ENCODE data around the gene STUB1.

Gene STUB1

GRCh38 chr16:644556-644955, 35.7 kb upstream of the STUB1 start:
- no peak for DNase-seq (ENCODE audit: low read depth)

DNA sequence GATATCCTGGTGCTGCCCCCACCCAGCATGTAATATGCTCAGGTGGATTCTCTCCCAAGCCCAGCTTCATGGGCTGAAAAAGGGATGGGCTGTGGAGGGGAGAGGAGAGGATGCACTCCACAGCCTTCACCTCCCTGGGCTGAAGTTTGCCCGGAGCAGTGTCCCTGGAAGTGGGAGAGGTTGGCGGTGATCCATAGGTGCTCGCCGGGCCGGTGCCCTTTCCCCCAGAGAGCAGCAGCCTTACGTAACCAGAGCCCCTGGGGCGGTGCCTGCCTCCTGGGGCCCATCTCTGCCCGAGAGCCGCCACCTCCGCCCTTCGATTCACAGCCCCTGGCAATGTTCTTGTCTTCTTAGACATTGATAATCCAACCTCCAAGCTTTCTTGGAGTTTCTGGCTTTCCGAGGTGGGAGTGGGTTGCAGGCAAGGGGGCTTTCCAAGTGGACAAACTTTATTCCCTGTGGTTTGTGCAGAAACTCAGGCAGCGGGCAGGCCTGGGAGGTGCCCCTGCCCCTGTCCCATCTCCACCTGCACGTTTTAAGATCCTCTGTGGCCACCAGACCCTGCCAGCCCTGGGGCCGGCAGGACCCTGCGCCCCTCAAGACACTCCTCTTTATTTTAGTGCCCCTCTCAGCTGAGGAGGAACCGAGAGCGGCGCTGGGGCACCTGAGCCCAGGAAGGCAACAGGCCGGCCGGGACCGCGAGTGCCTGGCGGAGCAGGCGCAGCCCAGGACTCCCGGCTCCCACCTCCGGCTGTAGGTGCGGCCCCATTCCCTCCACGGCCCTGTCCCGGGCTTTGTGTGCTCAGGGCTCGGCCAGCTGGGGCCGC, 34.1 kb upstream of the STUB1 start:
- DNase-seq (ENCODE audit: low read depth): no peak

DNA sequence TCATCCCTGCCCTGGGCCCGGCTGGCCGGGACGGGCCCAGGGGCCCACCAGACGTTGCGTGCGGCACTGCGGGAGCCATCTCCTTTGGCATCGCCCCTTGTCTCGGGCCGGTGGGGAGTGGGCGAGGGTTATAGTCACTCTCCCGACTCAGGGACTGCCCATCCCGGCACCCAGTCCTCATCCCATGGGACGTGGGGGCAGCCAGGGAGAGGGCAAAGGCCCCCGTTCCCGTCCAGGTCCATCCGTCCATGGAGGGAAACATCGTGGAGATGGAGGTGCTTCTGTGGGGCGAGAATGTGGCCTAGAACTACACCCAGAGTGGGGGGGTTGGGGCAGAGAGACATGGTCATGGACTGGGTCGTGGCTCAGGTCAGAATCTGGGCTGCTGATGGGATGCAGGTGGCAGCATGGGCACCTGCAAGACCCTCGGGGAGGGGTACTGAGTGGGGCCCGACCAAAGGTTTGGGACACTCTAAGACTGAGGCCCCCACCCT, 33.5 kb upstream of the STUB1 start:
- no peak for DNase-seq (ENCODE audit: low read depth)

DNA sequence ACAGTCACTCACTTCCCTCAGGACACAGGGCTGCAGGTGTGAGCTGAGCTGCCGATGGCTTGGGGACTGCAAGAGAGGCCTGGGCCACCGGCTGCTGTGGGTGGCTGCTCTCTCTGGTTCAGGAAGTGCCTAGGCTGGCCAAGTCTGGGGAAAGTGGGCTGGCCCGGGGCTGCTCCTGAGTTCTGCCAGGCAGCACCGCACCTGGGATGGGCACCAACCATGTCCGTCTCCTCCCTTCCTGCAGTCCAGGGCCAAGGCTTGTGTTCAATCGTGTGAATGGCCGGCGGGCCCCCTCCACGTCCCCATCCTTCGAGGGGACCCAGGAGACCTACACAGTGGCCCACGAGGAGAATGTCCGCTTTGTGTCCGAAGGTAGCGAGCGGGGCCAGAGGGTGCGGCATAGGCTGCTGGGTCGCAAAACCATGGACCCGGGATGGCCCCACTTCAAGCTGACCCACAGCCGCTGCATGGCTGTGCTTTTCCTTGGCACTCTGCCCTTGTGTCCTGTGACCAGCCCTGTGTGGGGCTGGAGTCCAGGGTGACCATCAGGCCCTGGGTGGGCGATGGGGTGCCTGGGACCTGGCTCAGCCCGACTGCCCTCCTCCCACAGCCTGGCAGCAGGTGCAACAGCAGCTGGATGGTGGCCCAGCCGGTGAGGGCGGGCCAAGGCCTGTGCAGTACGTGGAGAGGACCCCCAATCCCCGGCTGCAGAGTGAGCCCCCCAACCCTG, 32.9 kb upstream of the STUB1 start:
- DNase-seq (ENCODE audit: low read depth): no peak

- no peak for DNase-seq (ENCODE audit: low read depth)
Observed at GRCh38 chr16:648071-648780, 32.0 kb upstream of the STUB1 start.

- DNase-seq (ENCODE audit: low read depth): peak; percentile 90
Observed at GRCh38 chr16:648781-649589, 31.2 kb upstream of the STUB1 start, which contains the start of gene WDR90. Gene WDR90, plus strand, starts transcription at chr16:649365. Its CDS starts 52 bp downstream, at chr16:649417.

DNA sequence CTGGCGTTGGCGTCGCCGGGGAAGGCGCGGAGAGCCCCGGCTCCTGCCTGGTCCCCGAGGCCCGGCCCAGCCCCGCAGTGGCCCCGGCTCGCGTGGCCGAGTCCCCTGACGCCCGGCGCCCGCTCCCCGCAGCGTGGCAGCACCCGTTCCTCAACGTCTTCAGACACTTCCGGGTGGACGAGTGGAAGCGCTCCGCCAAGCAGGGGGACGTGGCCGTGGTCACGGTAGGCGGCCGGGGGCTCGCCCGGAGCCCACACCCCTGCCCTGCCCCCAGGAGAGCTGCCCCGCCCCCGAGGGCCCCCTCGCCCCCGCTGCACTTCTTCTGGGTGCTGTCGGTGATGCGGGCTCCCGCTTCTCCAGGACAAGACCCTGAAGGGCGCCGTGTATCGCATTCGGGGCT, 30.6 kb upstream of the STUB1 start:
- DNase-seq (ENCODE audit: low read depth): no peak

DNA sequence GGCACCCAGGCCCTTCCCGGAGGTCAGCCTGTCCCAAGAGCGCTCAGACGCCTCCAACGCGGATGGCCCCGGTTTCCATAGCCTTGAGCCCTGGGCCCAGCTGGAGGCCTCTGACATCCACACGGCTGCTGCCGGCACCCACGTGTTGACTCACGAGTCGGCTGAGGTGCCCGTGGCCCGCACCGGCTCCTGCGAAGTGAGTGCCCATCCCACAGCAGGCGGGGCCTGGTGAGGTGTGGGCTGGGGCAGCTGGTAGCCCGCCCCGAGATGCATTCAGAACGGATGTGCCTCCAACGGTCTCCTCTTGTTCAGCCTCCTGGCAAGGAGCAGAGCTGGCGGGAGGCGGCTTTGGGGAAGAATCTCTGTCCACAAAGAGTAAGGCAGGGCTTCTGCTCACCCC, 28.4 kb upstream of the STUB1 start:
- DNase-seq (ENCODE audit: low read depth): no peak

DNA sequence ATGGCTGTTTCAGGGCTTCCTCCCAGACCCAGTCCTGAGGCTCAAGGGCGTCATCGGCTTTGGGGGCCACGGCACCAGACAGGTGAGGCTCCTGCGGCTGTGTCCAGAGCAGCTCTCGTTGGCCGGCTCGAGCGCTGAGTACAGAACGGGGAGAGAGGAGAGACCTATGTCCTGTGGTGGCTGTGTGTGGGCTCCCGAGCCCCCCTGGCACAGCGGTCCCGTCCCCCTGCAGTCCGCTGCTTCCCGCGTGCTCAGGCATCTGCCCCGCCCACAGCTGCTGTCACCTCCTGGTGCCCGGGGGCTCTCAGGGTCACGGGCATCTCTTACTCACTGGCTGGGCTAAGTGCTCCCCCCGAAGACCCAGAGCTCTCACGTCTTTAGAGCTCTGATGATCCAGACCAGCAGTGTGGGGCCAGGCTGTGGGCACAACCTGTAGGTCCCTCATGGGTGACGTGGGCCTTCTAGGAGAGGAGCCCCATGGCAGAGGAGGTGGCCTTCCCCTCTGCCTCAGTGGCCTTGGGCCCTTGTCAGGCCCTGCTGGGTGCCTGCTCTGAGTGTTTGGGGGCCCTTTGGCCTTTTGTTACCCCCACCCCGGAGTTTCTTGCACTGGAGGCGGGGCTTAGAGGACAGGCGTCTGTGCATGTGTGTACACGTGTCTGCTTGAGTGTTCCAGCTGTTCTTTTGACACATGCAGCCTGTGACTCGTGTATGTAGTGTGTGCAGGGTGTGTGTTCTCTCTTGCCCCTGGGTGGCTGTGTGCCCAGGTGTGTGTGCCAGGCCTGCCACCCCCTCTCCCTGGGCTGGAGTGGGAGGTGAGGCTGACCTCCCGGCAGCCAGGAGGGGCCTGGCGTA, 27.5 kb upstream of the STUB1 start:
- DNase-seq (ENCODE audit: low read depth): no peak

- DNase-seq (ENCODE audit: low read depth): no peak
Observed at GRCh38 chr16:654034-654433, 26.2 kb upstream of the STUB1 start.

- no peak for DNase-seq (ENCODE audit: low read depth)
Observed at GRCh38 chr16:657487-657886, 22.7 kb upstream of the STUB1 start.

- no peak for DNase-seq (ENCODE audit: low read depth)
Observed at GRCh38 chr16:658679-659571, 21.3 kb upstream of the STUB1 start.

DNA sequence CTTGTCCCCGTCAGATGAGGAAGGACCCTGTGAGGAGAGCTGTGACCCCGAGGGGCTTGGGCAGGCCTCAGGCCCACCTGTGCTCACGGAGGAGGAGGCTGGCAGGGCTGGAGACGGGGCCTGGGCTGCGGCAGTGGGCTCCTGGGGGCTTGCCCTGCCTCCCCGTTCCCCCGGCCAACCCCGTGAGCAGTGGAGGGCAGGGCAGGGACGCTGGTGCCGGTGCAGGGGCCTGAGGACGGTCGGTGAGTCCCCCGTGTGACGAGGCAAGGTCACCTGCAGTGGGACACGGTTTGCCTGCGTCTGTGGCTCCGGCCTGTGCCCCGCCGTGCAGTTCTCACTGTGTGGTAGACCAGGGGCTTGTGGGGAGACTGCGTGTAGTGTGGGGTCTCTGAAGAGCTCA, 20.6 kb upstream of the STUB1 start:
- DNase-seq (ENCODE audit: low read depth): no peak

DNA sequence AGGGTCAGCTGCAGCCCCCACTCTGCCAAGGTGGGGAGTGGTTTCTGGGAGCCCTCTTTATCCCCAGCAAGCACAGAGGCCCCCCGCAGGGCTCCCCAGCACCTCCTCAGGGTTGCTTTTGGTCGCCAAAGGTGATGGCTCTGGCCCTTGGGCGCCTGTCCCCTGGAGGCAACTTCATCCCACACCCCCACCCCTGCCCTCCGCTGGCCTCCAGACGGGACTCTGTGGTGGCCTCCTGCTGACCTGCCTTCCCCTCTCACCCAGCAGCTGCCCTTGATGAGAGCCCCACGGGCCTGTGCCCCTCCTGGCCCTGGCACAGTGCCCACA, 20.1 kb upstream of the STUB1 start:
- DNase-seq (ENCODE audit: low read depth): no peak

DNA sequence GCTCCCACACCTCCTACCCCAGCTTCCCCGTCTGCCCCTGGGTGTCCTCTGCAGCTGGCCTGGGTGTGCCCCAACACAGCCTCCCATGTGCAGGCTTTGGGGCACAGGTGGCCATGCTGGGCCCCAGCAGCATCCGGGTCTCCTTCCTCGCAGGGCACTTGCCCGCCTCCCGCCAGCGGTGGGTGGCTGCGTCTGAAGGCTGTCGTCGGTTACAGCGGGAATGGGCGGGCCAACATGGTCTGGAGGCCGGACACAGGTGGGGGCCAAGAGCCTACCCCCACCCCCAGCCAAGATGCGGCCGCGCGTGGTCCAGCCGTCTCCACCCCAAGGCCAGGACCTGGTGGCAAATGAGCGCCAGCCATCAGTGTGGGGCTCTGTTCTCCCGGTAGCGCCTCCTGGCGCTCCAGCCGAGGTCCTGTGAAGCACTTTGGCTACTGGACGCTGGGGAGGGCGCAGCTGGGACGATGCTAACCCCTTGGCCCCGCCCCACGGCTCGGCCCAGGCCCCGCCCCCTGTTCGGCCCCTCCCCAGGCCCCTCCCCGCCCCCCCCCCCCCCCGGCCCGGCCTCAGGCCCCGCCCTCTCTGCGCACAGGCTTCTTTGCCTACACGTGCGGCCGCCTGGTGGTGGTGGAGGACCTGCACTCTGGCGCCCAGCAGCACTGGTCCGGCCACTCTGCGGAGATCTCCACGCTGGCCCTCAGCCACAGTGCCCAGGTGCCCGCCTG, 19.6 kb upstream of the STUB1 start:
- peak; percentile 61 for DNase-seq (ENCODE audit: low read depth)

DNA sequence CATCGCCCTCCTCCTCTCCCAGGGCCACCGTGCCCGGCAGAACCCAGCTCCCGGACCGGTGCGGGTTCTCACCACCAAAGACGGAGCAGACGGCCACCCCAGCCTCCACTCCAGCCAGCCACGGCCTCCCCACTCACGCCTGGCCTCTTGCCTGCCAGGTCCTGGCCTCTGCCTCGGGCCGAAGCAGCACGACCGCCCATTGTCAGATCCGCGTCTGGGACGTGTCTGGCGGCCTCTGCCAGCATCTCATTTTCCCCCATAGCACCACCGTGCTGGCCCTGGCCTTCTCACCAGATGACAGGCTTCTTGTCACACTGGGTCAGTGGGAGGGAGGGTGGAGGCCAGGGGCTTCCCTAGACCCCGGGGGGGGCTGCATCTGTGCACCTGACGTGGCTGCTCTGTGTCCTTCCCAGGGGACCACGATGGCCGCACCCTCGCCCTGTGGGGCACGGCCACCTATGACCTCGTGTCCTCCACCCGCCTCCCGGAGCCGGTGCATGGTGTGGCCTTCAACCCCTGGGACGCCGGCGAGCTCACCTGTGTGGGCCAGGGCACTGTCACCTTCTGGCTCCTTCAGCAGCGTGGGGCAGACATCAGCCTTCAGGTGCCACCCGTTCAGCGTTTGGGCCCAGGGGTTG, 18.9 kb upstream of the STUB1 start:
- no peak for DNase-seq (ENCODE audit: low read depth)

DNA sequence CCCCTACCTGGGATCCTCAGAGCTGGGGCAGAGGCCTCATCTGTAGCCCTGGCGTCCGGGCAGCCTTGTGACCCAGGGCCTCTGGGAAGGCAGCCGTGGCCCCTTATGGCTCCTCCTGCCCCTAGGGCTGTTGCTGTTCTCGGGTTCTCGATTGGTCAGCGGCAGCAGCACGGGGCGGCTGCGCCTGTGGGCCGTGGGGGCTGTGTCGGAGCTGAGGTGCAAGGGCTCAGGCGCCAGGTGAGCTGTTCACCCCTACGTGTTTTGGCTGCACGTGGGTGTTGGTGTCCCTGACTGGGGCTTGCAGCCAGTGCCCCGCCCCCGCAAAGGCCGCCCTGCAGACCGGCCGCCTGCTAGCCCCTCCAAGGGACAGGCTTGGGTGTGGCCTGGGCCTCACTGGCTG, 18.1 kb upstream of the STUB1 start:
- no peak for DNase-seq (ENCODE audit: low read depth)

- DNase-seq (ENCODE audit: low read depth): no peak
Observed at GRCh38 chr16:662597-662996, 17.6 kb upstream of the STUB1 start.

- no peak for DNase-seq (ENCODE audit: low read depth)
Observed at GRCh38 chr16:666572-666971, 13.6 kb upstream of the STUB1 start.
